SU-DHL-6 (cell line): ENCODE measurements around the gene CNTFR.

Experiments used
- EZH2phosphoT487 ChIP-seq: fragments of 200-600 bp; sonication (generic), shearing (Covaris generic); conservative IDR thresholded peaks from 2 replicates; pipeline ENCODE4 v1.6.1; 2018; ENCODE audit warnings: mild to moderate bottlenecking, antibody characterized with exemption, low read length, moderate library complexity, mixed read lengths
- TF ChIP-seq, protein P1 (sequence below): fragments of 200-600 bp; sonication (generic); IDR thresholded peaks from one replicate; pipeline ENCODE4 v1.5.1; 2017; ENCODE audit warnings: antibody characterized with exemption, mild to moderate bottlenecking, low read length, moderate library complexity; ENCODE audit not compliant: insufficient read depth, poor library complexity, severe bottlenecking

DNA sequence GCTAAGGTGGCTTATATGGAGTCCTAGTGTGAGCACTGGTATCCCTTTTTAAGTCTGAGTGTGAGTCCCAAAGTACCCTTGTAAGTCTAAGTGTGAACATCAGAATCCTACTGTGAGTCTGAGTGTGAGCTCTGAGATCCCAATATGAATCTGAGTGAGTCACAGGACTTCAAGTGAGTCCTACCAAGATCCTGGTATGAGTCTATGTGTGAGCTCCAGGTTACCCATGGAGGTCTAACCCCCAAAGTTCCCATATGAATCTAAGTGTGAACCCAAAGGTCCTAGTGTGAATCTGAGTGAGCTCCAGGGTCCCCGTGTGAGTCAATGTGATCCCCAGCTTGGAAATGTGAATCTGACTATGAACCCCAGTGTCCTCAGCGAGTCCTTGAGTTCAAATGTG is 2.3 kb downstream of the CNTFR start:
- no peak for TF ChIP-seq EZH2phosphoT487
- TF ChIP-seq, protein P1, sequence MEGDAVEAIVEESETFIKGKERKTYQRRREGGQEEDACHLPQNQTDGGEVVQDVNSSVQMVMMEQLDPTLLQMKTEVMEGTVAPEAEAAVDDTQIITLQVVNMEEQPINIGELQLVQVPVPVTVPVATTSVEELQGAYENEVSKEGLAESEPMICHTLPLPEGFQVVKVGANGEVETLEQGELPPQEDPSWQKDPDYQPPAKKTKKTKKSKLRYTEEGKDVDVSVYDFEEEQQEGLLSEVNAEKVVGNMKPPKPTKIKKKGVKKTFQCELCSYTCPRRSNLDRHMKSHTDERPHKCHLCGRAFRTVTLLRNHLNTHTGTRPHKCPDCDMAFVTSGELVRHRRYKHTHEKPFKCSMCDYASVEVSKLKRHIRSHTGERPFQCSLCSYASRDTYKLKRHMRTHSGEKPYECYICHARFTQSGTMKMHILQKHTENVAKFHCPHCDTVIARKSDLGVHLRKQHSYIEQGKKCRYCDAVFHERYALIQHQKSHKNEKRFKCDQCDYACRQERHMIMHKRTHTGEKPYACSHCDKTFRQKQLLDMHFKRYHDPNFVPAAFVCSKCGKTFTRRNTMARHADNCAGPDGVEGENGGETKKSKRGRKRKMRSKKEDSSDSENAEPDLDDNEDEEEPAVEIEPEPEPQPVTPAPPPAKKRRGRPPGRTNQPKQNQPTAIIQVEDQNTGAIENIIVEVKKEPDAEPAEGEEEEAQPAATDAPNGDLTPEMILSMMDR, result no peak
